Activated CD4-positive, alpha-beta T cell treated with anti-CD3 and anti-CD28 coated beads, Interleukin-10, Interleukin-2, amounts not matched to agents 100 ng/mL and 50 ng/mL, durations not matched to agents 16 hours and 8 hours (primary cell): Measurements from ENCODE around the gene TMEM54.

Experiments
- DNase-seq: peaks from one replicate; pipeline ENCODE4 v3.0.0-alpha.2; 2020

The TMEM54 gene, protein sequence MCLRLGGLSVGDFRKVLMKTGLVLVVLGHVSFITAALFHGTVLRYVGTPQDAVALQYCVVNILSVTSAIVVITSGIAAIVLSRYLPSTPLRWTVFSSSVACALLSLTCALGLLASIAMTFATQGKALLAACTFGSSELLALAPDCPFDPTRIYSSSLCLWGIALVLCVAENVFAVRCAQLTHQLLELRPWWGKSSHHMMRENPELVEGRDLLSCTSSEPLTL

DNA sequence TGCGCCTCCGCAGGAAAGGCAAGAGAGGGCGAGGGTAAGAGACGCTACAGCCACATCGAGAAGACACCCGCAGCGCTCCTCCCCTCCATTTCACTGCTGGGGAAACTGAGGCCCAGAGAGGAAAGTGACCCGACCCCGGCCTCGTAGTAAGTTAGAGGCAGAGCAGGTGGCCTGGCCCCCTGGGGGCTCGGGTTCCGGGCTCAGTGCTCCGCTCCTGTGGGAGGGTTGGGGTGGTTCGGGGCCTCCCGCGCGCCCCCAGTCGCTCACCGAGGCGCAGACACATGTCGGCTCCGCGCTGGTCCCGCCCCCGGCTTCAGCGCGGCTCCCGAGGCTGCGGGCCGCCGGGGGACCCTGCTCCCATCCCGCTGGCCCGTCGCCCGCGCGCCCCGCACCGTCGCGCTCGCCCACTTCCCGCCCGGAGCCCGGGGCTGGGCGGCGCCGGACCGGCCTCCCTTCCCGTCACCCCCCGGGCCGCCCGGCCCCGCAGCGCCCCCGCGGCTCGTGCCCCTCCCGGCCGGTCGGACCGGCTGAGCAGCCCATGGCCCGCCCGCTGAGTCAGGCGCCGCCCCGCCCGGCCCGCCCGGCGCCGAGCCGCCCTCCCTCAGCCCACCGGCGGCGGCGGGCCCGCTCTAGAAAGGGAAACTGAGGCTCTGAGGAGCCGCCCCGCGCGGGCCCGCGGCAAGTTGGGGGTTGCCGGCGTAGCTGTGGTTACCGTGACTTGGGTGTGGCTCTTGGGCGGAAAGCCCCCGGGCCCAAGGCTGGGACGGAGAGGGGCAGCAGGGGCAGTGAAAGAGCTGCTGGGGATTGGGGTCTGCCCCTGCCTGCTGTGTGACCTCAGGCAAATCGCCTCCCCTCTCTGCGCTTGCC, at the start of gene TMEM54:
Gene TMEM54 (minus strand): TSS at position 434 of the 867 bp plus-strand sequence. CDS start 151 bp downstream, at position 283.
- DNase-seq, result no peak

DNA sequence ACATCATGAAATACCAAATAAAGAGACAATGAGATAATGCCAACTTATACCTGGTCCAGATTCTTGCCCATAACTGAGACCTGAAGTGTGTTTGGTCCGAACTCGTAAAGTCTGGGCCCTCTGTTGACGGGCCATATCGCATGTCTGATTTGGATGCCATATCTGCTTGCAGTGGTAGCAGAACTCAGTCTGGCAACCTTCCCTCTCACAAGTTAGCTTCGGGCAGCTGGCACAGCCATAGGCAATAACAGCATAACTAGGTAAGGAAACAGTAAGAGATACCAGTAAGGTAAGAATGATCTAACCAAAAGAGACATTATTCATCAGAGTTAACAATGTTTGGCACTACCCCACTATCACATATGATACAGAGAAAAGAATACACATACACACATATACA, 48.3 kb upstream of the TMEM54 start:
- DNase-seq, result no peak

DNA sequence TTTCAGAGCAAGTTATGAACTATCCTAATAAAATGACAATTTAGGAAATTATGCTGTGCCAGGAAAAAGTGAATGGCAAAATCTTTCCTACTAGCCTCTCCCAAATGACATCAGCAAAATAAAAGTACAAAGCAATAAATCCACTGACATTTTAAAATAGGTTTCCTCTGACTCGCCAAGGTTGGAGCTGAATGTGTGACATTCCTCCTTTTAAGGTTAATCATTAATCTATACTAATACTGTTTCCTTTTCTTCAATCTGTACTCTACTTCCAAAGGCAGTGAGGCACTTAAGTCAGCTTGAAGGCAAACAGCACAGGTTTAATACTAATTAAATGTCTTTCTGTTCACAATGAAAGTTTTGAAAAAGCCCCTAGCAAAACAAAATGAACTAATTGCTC, 47.7 kb upstream of the TMEM54 start:
- no peak for DNase-seq

DNA sequence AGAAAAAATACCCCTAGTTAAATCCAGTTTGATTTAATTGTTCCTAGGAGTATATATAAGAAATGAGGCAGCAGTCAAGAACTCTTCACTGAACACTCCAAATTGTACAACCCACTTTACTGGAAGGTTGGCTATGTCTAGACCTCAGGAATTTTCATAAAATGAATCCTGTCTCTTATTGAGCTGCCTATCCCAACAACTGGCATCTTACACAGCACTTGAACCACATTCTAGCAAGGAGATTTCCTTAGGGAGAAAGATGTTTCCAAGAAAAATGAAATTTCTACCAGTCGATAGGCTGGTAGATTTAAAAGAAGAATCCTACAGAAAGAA, 47.2 kb upstream of the TMEM54 start:
- no peak for DNase-seq

DNA sequence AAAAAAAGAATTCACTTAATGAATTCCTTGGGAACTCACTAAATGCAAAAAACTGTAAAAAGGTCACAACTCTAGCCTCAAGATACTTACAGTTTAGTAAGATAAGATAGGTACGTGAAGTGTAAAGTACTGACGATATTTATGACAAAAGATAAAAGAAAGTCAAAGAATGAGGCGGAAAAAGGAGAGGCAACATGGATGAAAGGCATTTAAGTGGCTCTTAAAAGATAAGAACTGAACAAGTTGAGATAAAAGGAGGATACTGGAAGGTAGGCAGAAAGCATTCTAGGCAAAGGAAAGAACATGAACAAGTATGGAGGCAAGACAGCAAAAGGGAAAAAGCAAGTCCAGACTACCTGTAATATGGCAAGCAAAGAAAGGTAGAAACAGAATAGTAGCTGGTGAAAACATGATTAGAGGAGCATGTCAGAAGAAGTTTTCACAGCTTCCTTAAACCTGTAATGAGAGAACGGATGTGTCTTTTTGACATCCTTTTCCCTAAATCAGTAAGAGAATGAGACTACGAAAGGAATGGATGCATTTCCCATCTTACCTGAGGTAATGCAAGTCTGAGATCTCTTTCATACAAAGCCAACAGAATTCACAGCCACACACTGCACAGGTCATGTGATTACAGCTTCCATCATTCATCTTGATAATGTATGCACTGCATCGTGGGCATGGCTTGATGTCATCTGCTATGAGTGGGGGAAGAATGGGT, 46.6 kb upstream of the TMEM54 start:
- DNase-seq, result no peak

DNA sequence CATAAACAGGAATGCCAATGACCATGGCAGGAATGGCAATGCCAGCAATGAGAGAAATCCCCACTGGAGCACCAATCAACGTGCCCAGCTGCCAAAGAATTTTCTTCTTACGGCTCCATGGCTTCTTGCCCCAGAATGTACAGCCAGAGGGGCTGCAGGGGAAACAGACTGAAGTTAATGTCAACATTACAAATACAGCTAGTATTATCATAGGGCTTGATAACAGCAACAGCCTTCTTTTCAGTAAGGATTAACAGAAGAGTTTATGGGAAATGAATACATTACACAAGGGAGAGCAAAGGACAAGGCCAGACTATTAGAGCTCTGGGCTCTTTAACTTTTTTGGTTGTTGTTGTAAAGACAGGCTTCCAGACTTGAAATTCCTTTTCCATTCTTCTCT, 45.2 kb upstream of the TMEM54 start:
- DNase-seq, result no peak

DNA sequence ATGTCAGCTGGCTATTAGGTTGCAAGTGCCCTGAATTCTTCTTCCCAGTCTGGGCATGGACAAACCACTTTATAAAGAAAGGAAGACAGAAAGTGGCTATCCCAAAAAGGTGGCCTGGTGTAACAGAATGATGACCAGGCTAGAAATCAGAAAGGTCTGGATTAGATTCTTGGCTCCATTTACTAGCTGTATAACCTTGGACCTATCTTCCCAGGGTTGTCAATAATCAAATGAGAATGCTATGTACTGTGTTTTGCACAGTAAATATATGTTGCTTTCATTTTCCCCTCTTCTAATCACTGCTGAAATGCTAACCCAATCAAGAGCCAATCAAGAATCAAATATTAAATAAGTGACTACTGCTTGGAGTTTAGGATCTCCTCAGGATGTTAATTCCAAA, 43.0 kb upstream of the TMEM54 start:
- no peak for DNase-seq

DNA sequence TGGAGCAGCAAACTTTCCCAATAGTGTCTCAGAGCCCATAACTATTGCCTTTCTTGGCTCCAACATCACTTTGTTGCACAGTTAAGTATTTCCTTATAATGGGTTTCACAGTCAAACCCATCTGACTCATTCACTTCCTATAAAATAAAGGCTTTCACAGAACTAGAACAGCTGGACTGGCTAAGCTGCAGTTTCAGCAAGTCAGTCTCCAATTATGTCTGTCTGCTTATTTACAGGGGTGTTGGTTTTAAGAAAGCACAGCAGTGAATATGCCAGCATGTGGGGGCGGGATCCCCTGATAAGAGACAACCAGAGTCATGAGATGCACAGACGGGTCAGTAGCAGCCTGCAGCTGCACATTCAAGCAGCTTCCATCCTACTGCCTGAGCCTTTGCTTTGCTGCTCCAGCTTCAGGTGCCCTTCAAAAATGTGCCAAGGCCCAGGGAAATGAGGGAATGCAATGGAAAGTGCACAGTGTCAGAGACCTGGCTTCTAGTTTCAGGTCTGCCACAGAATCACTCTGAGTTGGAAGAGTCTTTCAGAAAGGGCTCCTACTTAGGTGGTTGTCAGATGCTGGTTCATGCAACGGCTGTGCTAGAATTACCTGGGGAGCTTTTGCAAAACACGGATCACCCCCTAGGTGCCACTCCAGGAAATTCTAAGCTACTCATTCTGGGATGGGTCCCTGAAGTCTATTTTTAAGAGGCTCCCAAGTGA, 38.6 kb upstream of the TMEM54 start:
- DNase-seq, result peak; percentile 78

DNA sequence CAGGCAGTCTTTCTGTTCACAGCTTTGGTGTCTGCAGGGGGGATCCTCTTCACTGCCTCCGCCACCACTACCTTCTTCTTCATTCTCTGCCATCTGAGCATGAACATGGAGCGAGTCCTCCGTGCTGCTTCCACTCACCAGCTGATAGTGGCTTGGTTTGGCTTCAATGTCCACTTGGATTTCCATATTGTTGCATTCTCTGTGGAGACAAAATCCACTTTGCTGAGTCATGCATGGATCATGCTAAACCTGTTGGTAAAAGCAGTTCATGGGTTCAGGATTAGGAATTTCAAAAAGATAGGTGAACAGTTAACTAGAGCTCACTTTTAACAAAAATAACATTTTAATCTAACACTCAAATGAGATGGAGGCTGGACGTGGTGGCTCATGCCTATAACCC, 35.9 kb upstream of the TMEM54 start:
- DNase-seq, result no peak

DNA sequence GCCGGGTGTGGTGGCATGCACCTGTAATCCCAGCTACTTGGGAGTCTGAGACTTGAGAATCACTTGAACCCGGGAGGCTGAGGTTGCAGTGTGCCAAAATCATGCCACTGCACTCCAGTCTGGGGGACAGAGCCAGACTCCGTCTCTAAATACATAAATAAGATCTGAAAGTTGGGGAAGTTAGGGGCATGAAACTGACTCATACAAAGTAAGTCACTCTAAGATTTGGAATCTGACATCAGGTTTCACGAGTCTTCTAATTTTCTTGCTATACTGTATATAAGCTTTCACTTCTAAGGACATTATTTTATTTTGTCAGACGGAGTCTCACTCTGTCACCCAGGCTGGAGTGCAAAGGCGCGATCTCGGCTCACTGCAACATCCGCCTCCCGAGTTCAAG, 33.3 kb upstream of the TMEM54 start:
- no peak for DNase-seq

DNA sequence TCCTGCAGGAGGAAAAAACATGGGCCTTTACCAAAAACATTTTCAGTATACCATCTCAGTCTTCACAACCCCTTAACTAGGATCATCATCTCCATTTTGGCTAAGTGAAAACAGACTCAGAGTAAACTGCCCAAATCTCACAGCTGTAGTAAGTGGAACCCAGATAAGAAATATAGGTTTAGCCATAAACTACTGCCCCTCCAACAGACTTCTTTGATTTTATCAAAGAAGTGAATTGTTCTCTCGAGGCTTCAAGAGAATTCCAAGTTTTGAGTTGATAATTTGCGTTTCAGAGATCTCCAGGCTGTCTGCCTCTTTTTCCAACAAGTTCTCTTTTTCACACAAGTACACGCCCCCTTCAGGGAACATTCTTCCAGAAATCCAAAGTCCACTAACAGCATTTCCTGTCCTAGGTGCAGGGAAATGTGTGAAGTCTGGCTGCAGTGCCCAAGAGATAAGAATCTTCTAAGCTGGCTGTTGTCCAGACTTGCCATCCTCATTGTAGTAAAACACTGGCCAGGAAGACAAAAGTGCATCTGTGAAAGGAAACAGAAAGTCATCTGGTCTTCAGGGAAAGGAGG, 32.6 kb upstream of the TMEM54 start:
- DNase-seq, result no peak

DNA sequence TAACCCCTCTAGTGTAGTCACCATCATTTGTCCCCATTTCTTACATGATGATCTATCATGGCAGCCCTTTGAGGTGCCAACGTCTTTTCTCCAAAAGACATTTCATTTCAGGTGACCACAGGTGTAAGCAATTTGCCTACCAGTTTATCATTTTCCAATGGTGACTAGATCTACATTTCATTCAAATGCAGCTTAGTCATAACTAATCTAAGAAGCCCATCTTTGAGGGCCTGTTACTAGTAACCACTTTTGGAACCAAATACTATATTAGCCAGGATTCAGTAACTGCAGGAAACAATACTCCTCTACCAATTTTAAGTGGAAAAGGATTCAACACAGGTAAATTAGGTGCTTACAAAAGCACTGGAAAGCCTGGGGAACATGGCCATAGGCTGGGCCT, 30.6 kb upstream of the TMEM54 start:
- no peak for DNase-seq

DNA sequence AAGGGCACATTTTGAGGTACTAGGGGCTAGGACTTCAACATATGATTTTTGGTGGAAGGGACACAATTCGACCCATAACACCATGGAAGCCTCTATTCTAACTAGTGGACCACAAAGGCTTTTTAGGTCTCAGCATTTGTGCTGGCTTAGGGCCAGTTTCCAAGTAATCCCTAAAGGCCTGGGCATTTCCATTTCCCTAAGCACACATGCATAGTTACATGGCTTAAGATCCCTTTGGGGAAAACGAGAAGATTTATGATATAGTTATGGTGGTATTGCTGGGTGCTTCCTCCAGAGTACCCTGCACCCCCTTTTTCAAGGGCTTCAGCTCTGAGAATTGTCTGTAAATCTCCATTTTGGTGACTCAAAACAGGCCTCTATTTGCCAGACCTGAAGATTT, 28.2 kb upstream of the TMEM54 start:
- no peak for DNase-seq

DNA sequence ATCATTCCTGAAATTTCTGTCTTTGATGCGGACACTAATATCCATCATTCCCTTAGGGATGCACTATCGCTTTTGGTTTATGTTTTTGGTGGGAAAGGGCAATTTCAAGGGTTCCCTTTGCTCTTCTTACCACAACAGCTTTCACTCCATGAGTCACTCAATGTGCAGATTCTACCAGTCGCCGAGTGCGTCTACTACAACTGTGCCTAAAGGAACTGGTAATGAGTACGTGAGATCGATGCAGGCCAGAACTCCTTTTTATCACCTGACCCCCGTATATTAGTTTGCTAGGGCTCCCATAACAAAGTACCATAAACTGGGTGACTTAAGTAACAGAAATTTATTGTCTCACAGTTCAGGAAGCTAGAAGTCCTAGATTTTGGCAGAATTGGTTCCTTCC, 27.5 kb upstream of the TMEM54 start:
- DNase-seq, result no peak

DNA sequence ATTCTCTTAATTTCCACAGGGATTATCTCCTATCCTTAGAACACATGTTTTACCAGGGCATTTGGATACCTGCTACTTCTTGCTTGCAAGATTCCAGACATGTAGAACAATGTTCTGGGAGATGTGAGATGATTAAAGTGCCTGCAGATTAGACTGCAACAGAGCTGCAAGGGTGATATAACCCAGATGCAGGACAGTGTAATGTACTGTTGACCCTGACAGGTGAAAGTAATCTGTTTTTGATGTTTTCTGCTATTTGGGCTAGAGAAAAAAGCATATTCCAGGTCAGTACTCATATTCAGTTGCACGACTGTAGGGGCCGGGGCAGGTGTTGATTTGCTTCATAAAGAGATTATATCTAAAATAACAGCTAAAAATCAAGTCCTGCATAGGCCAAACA, 27.1 kb upstream of the TMEM54 start:
- no peak for DNase-seq

DNA sequence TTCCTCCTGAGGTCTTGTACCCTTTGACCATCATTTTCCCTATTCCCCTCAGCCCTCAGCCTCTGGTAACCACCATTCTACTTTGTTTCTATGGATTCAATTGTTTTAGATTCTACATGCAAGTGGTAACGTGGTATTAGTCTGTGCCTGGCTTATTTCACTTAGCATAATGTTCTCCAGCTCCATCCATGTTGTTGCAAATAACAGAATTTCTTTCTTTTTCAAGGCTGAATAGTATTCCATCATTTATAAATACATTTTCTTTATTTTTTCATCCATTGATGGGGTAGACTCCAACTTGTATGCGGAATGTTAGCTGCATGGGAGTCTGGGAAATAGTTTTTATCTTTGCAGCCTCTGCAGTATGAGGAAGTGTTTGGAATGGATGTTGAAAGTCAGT, 26.3 kb upstream of the TMEM54 start:
- no peak for DNase-seq

DNA sequence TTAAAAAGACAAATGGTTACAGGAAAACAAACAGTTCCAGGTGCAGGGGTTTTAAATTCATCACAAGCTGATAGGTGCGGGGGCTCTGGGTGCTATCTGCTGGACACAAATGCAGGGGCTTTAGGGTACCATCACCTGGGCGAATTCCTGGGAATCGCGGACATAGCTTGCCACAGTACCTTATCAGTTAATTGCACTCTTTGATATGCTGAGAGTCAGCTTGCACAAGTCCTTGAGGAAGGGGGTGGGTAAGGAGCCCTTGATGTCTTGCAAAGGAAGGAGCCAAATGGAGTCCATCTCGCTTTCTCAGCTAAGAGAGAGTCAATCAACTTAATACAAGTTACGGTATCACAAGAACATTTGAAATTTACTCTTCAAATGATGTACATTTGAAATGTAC, 25.4 kb upstream of the TMEM54 start:
- no peak for DNase-seq

DNA sequence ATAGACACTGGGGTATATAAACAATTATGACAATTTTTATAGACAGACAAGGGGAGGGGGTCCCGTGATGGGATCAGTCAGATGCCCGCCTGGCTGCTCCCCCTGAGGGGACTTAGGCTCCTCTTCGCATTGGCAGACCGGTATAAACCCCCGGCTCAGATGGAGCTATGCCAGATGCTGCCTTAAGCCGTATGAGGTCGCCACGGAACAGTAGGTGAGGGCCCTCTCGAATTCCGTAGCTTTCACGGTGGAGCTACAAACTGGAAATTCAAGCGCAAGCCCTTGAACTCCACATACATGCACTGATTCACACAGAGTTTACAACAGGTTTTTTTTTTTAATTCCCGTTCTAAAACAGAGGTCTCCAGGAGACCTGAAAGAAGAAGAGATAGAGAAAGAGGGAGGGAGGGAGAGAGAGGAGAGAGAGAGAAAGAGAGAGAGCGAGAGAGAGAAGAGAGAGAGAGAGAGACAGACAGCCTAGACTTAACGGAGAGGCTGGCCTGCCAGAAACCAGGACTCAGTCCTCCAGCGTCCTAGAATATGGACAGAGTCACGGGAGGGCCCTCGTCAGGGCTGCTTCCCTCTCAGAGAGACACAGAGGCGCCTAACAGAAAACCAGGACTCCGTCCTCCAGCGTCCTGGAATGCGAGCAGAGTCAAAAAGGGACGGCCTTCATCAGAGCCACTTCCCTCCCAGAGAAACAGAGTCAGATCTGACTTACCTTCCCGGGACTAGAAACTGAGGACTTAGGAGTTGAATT, 24.4 kb upstream of the TMEM54 start:
- no peak for DNase-seq

DNA sequence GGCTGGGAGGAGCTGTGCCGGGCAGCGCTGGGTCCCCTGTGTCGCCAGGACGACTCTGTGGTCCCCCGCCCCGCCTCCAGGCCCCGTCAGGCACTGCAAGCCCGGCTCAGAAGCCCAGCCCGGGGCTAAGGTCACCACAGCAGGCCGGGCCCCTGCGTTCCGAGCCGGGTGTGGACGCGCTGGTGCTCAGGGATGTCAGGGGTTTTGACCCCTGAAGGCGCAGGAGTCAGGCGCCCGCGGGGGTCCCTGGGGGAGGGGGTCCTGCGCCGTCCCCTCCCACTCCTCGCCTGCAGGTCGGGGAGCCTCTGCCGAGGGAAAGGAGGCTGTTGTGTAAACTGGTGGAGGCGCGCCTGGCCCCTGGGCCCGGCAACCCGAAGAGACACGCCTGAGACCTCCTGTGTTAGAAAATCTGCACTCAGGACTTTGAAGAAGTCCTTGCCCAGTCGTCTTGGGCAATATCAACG, 23.7 kb upstream of the TMEM54 start:
- DNase-seq, result no peak

DNA sequence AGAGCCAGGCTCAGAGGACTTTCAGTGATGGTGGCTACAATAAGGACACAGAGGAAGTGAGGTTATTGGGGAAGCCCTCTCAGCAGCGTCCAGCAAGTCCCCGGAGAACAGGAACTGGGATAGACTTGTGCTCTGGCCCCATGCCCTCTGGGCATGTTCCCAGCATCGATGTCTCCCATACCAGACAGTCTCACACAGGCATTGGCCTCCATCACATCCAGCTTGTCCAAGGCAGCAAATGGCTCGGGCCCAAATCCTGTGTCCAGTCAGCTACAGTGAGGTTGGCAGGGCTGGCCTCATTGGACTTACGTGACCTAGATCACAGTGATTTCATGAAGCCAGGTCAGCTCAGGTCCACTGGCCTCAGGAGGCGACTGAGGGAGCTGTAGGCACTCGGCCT, 19.6 kb upstream of the TMEM54 start:
- no peak for DNase-seq

DNA sequence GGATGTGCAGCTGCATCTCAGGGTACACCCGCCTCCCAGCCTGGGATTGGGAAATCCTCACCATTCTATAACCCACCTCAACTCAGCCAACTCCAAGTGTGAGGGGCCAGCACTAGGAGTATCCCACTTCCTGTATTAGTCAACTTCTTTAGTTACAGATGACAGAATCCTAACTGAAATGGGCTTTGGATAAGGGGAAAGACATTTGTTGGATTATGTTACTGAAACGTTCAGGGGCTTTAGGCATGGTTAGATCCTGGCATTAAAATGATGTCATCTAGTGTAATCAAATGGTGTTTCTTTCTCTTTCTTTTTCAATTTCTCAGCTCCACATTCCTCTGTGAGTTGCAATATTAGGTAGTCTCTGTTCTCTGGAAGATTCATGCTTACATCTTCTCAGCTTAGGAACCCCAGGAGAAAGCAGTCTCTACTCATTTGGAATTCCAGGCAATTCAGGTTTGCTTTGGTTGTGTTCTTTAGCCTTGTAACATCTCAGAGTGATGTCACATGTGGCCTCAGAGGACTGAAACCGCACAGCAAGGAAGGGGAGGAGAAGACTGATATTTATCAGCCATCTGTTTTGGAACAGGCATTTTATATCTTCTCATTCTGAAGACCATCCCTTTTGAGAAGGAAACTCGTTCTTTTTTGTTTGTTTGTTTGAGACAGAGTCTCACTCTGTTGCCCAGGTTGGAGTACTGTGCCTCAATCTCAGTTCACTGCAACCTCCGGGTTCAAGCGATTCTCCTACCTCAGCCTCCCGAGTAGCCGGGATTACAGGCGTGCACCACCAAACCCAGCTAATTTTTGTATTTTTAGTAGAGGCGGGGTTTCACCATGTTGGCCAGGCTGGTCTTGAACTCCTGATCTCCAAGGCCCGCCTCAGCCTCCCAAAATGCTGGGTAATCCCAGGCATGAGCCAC, 18.9 kb upstream of the TMEM54 start:
- DNase-seq, result no peak
